ENCODE data around the gene PDXP. TPM values are rescaled to one million over a fixed set of nuclear protein-coding genes. Genes with fewer than 3 reads are reported as not detected.

The PDXP gene
- polyA plus RNA-seq, 1 donor from 2014 or later = 108 TPM

DNA sequence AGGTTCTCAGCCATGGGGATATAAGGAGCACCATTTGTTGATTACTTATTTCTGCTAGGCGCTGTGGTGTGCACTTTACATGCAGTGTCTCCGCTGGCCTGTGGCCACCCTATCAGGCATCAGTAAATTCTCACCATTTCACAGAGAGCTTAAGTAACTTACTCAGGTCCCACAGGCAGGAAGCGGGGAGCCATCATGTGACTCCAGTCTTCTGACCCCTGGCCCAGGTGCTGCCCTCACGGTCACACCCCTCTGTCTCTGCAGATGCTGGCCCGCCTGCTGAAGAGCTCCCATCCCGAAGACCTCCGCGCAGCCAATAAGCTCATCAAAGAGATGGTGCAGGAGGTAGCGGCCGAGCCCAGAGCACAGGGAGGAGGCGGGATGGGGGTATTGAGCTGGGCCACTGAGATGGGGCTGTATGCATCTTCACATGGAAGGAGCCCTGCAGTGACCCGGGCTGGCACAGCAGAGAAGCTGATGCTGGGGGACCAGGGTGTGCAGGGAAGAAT lies 37.1 kb upstream of the PDXP start:
- no peak overlapping the region for H2AFZ ChIP-seq (ENCODE audit: low read depth, low read length)

DNA sequence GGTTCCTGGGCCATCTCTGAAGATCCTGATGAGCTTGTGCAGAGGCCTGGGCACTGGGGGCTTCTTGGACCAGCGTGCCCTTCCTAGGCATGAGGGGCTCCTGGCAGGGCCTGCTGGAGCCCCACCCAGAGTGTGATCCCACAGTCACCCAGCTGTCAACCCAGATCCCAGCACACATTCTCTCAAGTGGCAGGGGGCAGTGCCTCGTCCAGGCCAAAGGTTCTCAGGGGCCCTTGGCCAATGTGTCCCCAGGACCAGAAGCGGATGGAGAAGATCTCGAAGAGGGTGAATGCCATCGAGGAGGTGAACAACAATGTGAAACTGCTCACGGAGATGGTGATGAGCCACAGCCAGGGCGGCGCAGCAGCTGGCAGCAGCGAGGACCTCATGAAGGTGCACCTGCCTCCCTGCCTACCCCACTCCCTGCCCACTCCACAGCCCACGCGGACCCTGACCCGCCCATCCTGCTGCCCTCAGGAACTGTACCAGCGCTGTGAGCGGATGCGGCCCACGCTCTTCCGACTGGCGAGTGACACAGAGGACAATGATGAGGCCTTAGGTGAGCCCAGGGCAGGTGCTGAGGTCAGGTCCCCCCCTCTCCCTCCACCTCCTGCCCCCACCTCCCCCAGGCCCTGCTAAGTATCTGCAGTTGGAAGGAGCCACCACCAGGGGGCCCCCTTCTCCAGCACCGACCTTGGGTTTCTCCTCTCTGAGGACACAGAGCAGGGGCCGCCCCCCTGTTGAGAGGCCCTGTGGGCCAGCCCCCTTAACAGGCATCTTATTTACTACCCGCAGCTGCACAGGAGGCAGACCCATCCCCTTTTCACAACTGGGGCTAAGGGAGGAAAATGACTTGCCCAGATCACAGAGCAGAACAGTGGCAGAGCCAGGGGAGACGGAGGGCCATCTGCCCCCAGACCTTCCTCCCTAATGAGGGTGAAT lies 35.2 kb upstream of the PDXP start:
- H3K36me3 ChIP-seq (ENCODE audit: insufficient read depth, low read length) = no peaks in the 10 kb centered on the region
- H3F3A ChIP-seq (ENCODE audit: insufficient read depth, low read length, poor library complexity, severe bottlenecking) = no peaks in the 10 kb centered on the region
- no peaks in the 10 kb centered on the region for H3K9me2 ChIP-seq (ENCODE audit: insufficient read depth, low read length)
- no peaks in the 10 kb centered on the region for H3K27me3 ChIP-seq (ENCODE audit: insufficient read depth, low read depth, low read length)
- H3K4me2 ChIP-seq (ENCODE audit: low read length) = no peak overlapping the region
- H2AFZ ChIP-seq (ENCODE audit: low read depth, low read length) = no peak overlapping the region
- H3K4me3 ChIP-seq (ENCODE audit: low read length) = no peak overlapping the region
- no peaks in the 10 kb centered on the region for H3K79me2 ChIP-seq (replicated peaks; ENCODE audit: insufficient read depth, low read length)
- no peaks in the 10 kb centered on the region for H4K20me1 ChIP-seq (ENCODE audit: insufficient read depth)
- H3K27ac ChIP-seq (ENCODE audit: low read length) = no peak overlapping the region
- TF ChIP-seq RAD21 (conservative IDR thresholded peaks at IDR 0.05) (peak; percentile 49), MXI1 (conservative IDR thresholded peaks at IDR 0.05; ENCODE audit: poor library complexity, severe bottlenecking) (no peak), SMC3 (conservative IDR thresholded peaks at IDR 0.05; ENCODE audit: poor library complexity) (peak; percentile 46)
- TF ChIP-seq, protein P1, sequence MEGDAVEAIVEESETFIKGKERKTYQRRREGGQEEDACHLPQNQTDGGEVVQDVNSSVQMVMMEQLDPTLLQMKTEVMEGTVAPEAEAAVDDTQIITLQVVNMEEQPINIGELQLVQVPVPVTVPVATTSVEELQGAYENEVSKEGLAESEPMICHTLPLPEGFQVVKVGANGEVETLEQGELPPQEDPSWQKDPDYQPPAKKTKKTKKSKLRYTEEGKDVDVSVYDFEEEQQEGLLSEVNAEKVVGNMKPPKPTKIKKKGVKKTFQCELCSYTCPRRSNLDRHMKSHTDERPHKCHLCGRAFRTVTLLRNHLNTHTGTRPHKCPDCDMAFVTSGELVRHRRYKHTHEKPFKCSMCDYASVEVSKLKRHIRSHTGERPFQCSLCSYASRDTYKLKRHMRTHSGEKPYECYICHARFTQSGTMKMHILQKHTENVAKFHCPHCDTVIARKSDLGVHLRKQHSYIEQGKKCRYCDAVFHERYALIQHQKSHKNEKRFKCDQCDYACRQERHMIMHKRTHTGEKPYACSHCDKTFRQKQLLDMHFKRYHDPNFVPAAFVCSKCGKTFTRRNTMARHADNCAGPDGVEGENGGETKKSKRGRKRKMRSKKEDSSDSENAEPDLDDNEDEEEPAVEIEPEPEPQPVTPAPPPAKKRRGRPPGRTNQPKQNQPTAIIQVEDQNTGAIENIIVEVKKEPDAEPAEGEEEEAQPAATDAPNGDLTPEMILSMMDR (IDR thresholded peaks at IDR 0.05; ENCODE audit: poor library complexity, severe bottlenecking) = peak; percentile 64
- no peak overlapping the region for H3K9ac ChIP-seq (ENCODE audit: low read length)
- no peaks in the 10 kb centered on the region for H3K9me3 ChIP-seq (ENCODE audit: low read length)

More for the DNA sequence above, 37.1 kb upstream of the PDXP start:
- Histone ChIP-seq H3K9me3 (ENCODE audit: low read length) (no peaks in the 10 kb centered on the region), H4K20me1 (ENCODE audit: insufficient read depth) (no peaks in the 10 kb centered on the region), H3K36me3 (ENCODE audit: insufficient read depth, low read length) (no peaks in the 10 kb centered on the region), H3K27ac (ENCODE audit: low read length) (no peak overlapping the region), H3K9me2 (ENCODE audit: insufficient read depth, low read length) (no peaks in the 10 kb centered on the region), H3F3A (ENCODE audit: insufficient read depth, low read length, poor library complexity, severe bottlenecking) (no peaks in the 10 kb centered on the region), H3K4me3 (ENCODE audit: low read length) (no peak overlapping the region), H3K4me2 (ENCODE audit: low read length) (no peak overlapping the region), H3K27me3 (ENCODE audit: insufficient read depth, low read depth, low read length) (no peaks in the 10 kb centered on the region), H3K79me2 (replicated peaks; ENCODE audit: insufficient read depth, low read length) (no peaks in the 10 kb centered on the region), H3K9ac (ENCODE audit: low read length) (no peak overlapping the region)
- TF ChIP-seq EZH2 (IDR thresholded peaks at IDR 0.05; ENCODE audit: borderline replicate concordance, insufficient read depth, low read length, poor library complexity, severe bottlenecking) (no peak), SMC3 (conservative IDR thresholded peaks at IDR 0.05; ENCODE audit: poor library complexity) (no peak), POLR2AphosphoS5 (IDR thresholded peaks at IDR 0.05) (no peak), RAD21 (conservative IDR thresholded peaks at IDR 0.05) (no peak), EP300 (conservative IDR thresholded peaks at IDR 0.05; ENCODE audit: poor library complexity, severe bottlenecking) (no peak)

DNA sequence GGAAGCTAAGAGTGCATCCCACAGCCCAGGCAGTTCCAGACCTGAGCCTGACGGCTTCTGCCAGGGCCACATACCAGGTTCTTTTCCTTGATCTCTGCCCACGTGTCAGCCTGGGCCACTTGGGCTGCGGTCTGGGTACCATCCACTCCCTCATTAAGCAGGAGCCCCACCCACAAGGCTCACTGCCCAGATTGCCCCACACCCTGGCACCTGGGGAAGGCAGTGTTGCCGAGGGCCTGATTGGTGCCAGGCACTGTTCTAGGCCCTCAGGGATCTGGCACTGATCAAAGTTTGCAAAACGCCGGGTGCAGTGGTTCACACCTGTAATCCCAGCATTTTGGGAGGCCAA lies 34.5 kb upstream of the PDXP start:
- H3K4me3 ChIP-seq (ENCODE audit: low read length) = no peak overlapping the region
- H3K9me2 ChIP-seq (ENCODE audit: insufficient read depth, low read length) = no peaks in the 10 kb centered on the region
- no peaks in the 10 kb centered on the region for H4K20me1 ChIP-seq (ENCODE audit: insufficient read depth)
- H3K9me3 ChIP-seq (ENCODE audit: low read length) = no peaks in the 10 kb centered on the region
- no peaks in the 10 kb centered on the region for H3K79me2 ChIP-seq (replicated peaks; ENCODE audit: insufficient read depth, low read length)
- no peak overlapping the region for H3K9ac ChIP-seq (ENCODE audit: low read length)
- no peak overlapping the region for H3K4me2 ChIP-seq (ENCODE audit: low read length)
- H3F3A ChIP-seq (ENCODE audit: insufficient read depth, low read length, poor library complexity, severe bottlenecking) = no peaks in the 10 kb centered on the region
- H2AFZ ChIP-seq (ENCODE audit: low read depth, low read length) = no peak overlapping the region
- no peak for TF ChIP-seq MXI1 (conservative IDR thresholded peaks at IDR 0.05; ENCODE audit: poor library complexity, severe bottlenecking)
- no peak for TF ChIP-seq TAF1 (IDR thresholded peaks at IDR 0.05; ENCODE audit: low read depth)
- TF ChIP-seq SMC3 (conservative IDR thresholded peaks at IDR 0.05; ENCODE audit: poor library complexity) = no peak
- no peaks in the 10 kb centered on the region for H3K27me3 ChIP-seq (ENCODE audit: insufficient read depth, low read depth, low read length)
- H3K27ac ChIP-seq (ENCODE audit: low read length) = no peak overlapping the region
- H3K36me3 ChIP-seq (ENCODE audit: insufficient read depth, low read length) = no peaks in the 10 kb centered on the region

All from neural cell (in vitro differentiated cells).